ENCODE measurements around the gene ZSCAN21. TPM values are rescaled to one million over a fixed set of nuclear protein-coding genes. Genes with fewer than 3 reads are reported as not detected.

The ZSCAN21 gene
- total and polyA plus RNA-seq, 11 donors: 4.4 to 12.1 (median 7.2) TPM

DNA sequence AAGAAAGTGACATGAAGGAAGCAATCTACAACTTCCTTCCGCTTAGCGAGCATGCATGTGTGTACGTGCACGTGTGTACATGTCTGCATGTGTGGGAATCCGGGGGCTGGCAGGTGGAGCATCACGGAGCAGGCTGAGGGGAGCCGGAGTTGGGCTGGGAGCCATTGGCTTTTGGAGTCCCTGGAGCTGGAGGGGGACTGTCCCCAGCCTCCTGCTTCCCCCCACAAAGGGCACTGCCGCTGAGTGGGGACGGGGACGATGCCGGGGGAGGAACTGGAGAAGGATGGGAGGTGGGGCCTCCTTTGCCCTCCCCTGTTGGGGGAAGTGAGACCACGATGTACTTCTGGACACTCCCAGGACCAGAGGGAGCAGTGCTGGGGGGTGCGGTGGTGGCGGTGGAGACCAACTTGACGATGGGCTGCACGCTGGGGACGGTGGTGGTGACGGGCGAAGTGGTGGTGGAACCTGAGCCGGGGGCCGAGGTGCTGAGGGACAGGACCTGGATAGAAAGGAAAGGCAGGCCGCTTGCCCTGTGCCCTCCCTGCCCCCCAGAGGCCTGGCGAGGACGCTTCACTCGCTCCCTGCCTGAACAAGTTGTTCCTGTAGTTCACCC is 57.7 kb downstream of the ZSCAN21 start:
- H3K4me1 ChIP-seq: peaks cover 0 to 6% (median 4%) of the 10 kb centered on the region in 12 donors
- H3K27ac ChIP-seq: no peak overlapping the region
- no peaks in the 10 kb centered on the region for H3K9me3 ChIP-seq
- no peak for DNase-seq
- WGBS, 4 donors: 83 to 85% (median 84%) methylated on average over 22 to 25 of the region's 25 CpGs
- H3K4me3 ChIP-seq: no peak overlapping the region
- no peaks in the 10 kb centered on the region for H3K27me3 ChIP-seq
- peaks cover 0 to 93% (median 86%) of the 10 kb centered on the region in 9 donors for H3K36me3 ChIP-seq
- intact Hi-C loops (cut with DNase I): no loop called here
- ATAC-seq: peak in 1 of 4 donors; percentile 4
- TF ChIP-seq, protein P1, sequence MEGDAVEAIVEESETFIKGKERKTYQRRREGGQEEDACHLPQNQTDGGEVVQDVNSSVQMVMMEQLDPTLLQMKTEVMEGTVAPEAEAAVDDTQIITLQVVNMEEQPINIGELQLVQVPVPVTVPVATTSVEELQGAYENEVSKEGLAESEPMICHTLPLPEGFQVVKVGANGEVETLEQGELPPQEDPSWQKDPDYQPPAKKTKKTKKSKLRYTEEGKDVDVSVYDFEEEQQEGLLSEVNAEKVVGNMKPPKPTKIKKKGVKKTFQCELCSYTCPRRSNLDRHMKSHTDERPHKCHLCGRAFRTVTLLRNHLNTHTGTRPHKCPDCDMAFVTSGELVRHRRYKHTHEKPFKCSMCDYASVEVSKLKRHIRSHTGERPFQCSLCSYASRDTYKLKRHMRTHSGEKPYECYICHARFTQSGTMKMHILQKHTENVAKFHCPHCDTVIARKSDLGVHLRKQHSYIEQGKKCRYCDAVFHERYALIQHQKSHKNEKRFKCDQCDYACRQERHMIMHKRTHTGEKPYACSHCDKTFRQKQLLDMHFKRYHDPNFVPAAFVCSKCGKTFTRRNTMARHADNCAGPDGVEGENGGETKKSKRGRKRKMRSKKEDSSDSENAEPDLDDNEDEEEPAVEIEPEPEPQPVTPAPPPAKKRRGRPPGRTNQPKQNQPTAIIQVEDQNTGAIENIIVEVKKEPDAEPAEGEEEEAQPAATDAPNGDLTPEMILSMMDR (IDR thresholded peaks at IDR 0.05): no peak
- no peak for TF ChIP-seq POLR2A (IDR thresholded peaks at IDR 0.05)

DNA sequence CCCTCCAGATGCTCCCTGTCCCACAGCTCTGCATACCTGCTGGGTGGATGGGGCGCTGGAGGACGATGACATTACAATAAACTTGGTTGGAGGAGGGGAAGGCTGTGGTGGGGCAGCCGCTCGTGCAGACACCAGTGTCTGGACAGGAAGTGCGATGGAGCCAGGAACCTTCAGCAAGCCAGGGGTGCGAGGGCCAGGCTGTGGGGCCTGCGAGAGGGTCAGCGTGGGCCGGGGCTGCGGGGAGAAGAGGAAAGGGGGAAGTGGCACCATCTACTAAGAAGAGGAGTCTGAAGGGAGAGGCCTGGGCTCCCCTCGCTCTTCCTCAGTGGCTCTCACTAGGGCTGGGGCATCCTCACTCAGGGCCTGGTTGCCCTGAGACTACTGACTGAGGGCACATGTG is 58.3 kb downstream of the ZSCAN21 start:
- DNase-seq (no peak), ATAC-seq (no peak)
- Histone ChIP-seq H3K9me3 (no peaks in the 10 kb centered on the region), H3K27ac (no peak overlapping the region), H3K4me3 (no peak overlapping the region), H3K4me1 (no peaks in the 10 kb centered on the region), H3K36me3 (peaks cover 0 to 99% (median 93%) of the 10 kb centered on the region in 9 donors), H3K27me3 (no peaks in the 10 kb centered on the region)
- WGBS, 4 donors: 73 to 80% (median 75%) methylated on average over 10 to 11 of the region's 11 CpGs
- no peak for TF ChIP-seq POLR2A (IDR thresholded peaks at IDR 0.05)
- TF ChIP-seq, protein P1 (IDR thresholded peaks at IDR 0.05): no peak
- intact Hi-C loops (cut with DNase I): no loop called here

DNA sequence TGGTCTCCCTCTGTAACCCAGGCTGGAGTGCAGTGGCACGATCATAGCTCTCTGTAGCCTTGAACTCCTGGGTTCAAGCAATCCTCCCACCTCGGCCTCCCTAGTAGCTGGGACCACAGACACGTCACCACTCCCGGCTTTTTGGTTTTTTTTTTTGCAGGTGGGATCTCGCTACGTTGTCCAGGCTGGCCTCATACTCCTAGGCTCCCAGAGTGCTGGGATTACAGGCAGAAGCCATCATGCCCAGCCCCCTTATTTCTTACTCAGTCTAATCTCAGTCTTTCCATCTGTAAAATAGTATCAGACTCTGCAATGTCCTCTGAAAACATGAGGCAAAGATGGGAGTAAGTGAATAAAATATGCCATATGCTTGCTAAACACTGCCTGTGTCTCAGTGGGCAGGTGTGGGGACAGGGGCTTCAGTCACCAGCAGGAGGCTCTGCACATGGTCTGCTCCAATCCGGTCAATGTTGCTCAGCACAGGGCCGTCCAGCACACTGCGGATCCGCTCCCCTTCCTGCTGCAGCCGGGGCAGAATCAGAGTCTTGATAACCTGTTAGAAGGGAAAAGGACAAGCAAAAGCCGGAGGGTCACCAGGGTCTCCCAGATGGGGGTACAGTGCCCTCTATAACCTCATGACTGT is 60.1 kb downstream of the ZSCAN21 start:
- no peaks in the 10 kb centered on the region for H3K27me3 ChIP-seq
- H3K4me1 ChIP-seq: no peaks in the 10 kb centered on the region
- 83 to 92% (median 87%) methylated on average over 12 of the region's 12 CpGs for WGBS, 4 donors
- no peak overlapping the region for H3K27ac ChIP-seq
- ATAC-seq (no peak), DNase-seq (no peak)
- no peaks in the 10 kb centered on the region for H3K9me3 ChIP-seq
- peaks cover 0 to 99% (median 91%) of the 10 kb centered on the region in 9 donors for H3K36me3 ChIP-seq
- H3K4me3 ChIP-seq: no peak overlapping the region
- TF ChIP-seq, protein P1 (IDR thresholded peaks at IDR 0.05): no peak
- TF ChIP-seq POLR2A (IDR thresholded peaks at IDR 0.05): no peak
- intact Hi-C loops (cut with DNase I): no loop called here

DNA sequence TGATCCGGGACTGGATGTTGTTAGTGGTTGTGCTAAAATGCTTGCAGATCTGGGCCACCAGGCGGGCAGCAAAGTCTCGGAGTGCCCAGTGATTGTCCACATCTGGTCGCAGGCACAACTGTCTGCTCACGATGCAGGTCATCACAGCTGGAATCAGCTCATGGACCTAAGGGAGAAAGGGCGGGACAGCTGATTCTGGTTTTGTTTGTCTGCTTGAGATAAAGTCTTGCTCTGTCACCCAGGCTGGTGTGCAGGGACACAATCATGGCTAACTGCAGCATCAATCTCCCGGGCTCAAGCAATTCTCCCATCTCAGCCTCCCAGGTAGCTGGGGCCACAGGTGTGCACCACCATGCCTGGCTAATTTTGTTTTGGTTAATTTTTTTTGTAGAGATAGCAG is 61.6 kb downstream of the ZSCAN21 start:
- Histone ChIP-seq H3K9me3 (no peaks in the 10 kb centered on the region), H3K27ac (no peak overlapping the region), H3K4me1 (no peaks in the 10 kb centered on the region), H3K27me3 (no peaks in the 10 kb centered on the region), H3K4me3 (no peak overlapping the region), H3K36me3 (peaks cover 0 to 89% (median 77%) of the 10 kb centered on the region in 9 donors)
- ATAC-seq (no peak), DNase-seq (no peak)
- WGBS, 4 donors: 90 to 95% (median 92%) methylated on average over 5 to 7 of the region's 7 CpGs
- intact Hi-C loops (cut with DNase I): no loop called here
- no peak for TF ChIP-seq POLR2A (IDR thresholded peaks at IDR 0.05)
- TF ChIP-seq, protein P1 (IDR thresholded peaks at IDR 0.05): no peak

Measured in heart left ventricle (tissue), 16 donors.